ENCODE measurements around the gene FLT4.

FLT4 gene

DNA sequence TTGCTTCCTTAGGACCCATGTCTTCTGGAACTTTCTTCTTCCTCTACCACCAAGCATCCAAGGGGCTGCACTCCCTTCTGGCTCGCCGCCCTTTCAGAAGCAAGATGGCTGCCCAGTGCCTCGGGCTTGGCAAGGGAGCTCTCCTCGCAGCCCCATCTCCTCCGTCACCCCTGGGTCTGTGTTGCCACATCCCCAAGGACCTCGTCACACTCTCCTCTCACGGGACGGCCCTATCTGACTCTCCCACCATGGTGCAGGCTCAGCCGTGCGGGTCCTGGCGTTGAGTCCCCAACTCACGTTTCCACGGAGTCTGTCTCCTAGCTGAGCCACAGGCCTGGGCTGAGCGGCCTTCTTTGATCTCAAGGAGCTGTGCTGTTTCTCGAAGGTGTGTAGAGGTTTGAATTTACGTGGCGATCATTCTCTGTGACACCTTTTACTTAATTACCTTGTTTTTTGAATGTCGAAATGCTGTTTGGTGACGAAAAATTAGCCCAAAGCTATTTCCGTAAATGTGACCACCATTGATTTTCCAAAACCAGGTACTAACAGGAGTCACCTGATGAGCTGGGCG is 43.1 kb downstream of the FLT4 start:
- Histone ChIP-seq H3K27me3 (ENCODE audit: control insufficient read depth, low read length) (no peaks in the 10 kb centered on the region), H3K4me1 (ENCODE audit: control insufficient read depth, low read length) (no peaks in the 10 kb centered on the region), H3F3A (ENCODE audit: control insufficient read depth, insufficient read depth) (no peaks in the 10 kb centered on the region), H3K36me3 (ENCODE audit: control insufficient read depth, low read length) (no peaks in the 10 kb centered on the region), H4K20me1 (ENCODE audit: control insufficient read depth, insufficient read depth, low read depth, low read length) (no peaks in the 10 kb centered on the region), H3K9me2 (replicated peaks; ENCODE audit: control insufficient read depth, low read length) (no peaks in the 10 kb centered on the region), H3K4me3 (ENCODE audit: low read length) (no peak overlapping the region), H3K9me3 (ENCODE audit: control insufficient read depth, insufficient read depth, low read length) (no peaks in the 10 kb centered on the region), H3K79me2 (ENCODE audit: control insufficient read depth, low read length) (no peaks in the 10 kb centered on the region), H3K27ac (ENCODE audit: low read depth, low read length) (no peak overlapping the region), H3K4me2 (ENCODE audit: low read length) (no peak overlapping the region)
- peak; percentile 9 for TF ChIP-seq CTCF (IDR thresholded peaks at IDR 0.05; ENCODE audit: low read depth, low read length, poor library complexity, severe bottlenecking)
- no peak for TF ChIP-seq EZH2phosphoT487 (IDR thresholded peaks at IDR 0.05; ENCODE audit: borderline replicate concordance, low read length)

GRCh38 chr5:180605554-180606214 is 43.7 kb downstream of the FLT4 start:
- no peak overlapping the region for H3K4me2 ChIP-seq (ENCODE audit: low read length)
- TF ChIP-seq EZH2phosphoT487 (IDR thresholded peaks at IDR 0.05; ENCODE audit: borderline replicate concordance, low read length) (no peak), CTCF (IDR thresholded peaks at IDR 0.05; ENCODE audit: low read depth, low read length, poor library complexity, severe bottlenecking) (peak; percentile 91)

GRCh38 chr5:180604271-180604670 is 45.1 kb downstream of the FLT4 start:
- Histone ChIP-seq H3K9me2 (replicated peaks; ENCODE audit: control insufficient read depth, low read length) (no peaks in the 10 kb centered on the region), H4K20me1 (ENCODE audit: control insufficient read depth, insufficient read depth, low read depth, low read length) (no peaks in the 10 kb centered on the region), H3K4me2 (ENCODE audit: low read length) (no peak overlapping the region), H3K4me3 (ENCODE audit: low read length) (no peak overlapping the region), H3K36me3 (ENCODE audit: control insufficient read depth, low read length) (no peaks in the 10 kb centered on the region), H3K27ac (ENCODE audit: low read depth, low read length) (no peak overlapping the region), H3K27me3 (ENCODE audit: control insufficient read depth, low read length) (no peaks in the 10 kb centered on the region), H3K4me1 (ENCODE audit: control insufficient read depth, low read length) (no peaks in the 10 kb centered on the region), H3K9me3 (ENCODE audit: control insufficient read depth, insufficient read depth, low read length) (no peaks in the 10 kb centered on the region), H3F3A (ENCODE audit: control insufficient read depth, insufficient read depth) (no peaks in the 10 kb centered on the region), H3K79me2 (ENCODE audit: control insufficient read depth, low read length) (no peaks in the 10 kb centered on the region)
- TF ChIP-seq CTCF (IDR thresholded peaks at IDR 0.05; ENCODE audit: low read depth, low read length, poor library complexity, severe bottlenecking): no peak

More at GRCh38 chr5:180605554-180606214, 43.7 kb downstream of the FLT4 start:
- H3K4me3 ChIP-seq (ENCODE audit: low read length): no peak overlapping the region
- no peaks in the 10 kb centered on the region for H3K79me2 ChIP-seq (ENCODE audit: control insufficient read depth, low read length)
- H3K9me2 ChIP-seq (replicated peaks; ENCODE audit: control insufficient read depth, low read length): no peaks in the 10 kb centered on the region
- H3K4me1 ChIP-seq (ENCODE audit: control insufficient read depth, low read length): no peaks in the 10 kb centered on the region
- no peak overlapping the region for H3K27ac ChIP-seq (ENCODE audit: low read depth, low read length)
- H3K9me3 ChIP-seq (ENCODE audit: control insufficient read depth, insufficient read depth, low read length): no peaks in the 10 kb centered on the region
- no peaks in the 10 kb centered on the region for H3K27me3 ChIP-seq (ENCODE audit: control insufficient read depth, low read length)
- no peaks in the 10 kb centered on the region for H4K20me1 ChIP-seq (ENCODE audit: control insufficient read depth, insufficient read depth, low read depth, low read length)
- no peaks in the 10 kb centered on the region for H3K36me3 ChIP-seq (ENCODE audit: control insufficient read depth, low read length)
- no peaks in the 10 kb centered on the region for H3F3A ChIP-seq (ENCODE audit: control insufficient read depth, insufficient read depth)

Data from DOHH2 (cell line).